Stimulated activated CD4-positive, alpha-beta T cell treated with anti-CD3 and anti-CD28 coated beads, Interleukin-4, amount 100 ng/mL, for 1 hour (primary cell): Measurements from ENCODE around the gene PGAP2.
"Not testable (repeated sequence)": the region's sequence is repeated elsewhere in the genome, so short reads cannot be mapped to it uniquely, and the experiment has no call there.

ENCODE experiments used
- DNase-seq: peaks from one replicate; pipeline ENCODE4 v3.0.0-alpha.2; 2020

PGAP2 gene

GRCh38 chr11:3807909-3808860 is at the start of gene PGAP2:
PGAP2 (plus strand) TSS chr11:3808560; CDS start chr11:3811260, 2,700 bp downstream.
- DNase-seq = peak; percentile 62

GRCh38 chr11:3764266-3764665 is 44.1 kb upstream of the PGAP2 start:
- DNase-seq = no peak

GRCh38 chr11:3766836-3767235 is 41.5 kb upstream of the PGAP2 start:
- not testable (repeated sequence) for DNase-seq

GRCh38 chr11:3767536-3767935 is 40.8 kb upstream of the PGAP2 start:
- DNase-seq = no peak

- no peak for DNase-seq
These were observed 35.2 kb upstream of the PGAP2 start for GRCh38 chr11:3773180-3773579.

GRCh38 chr11:3775736-3776406 is 32.5 kb upstream of the PGAP2 start:
- DNase-seq = no peak

GRCh38 chr11:3781423-3781822 is 26.9 kb upstream of the PGAP2 start:
- DNase-seq = no peak

GRCh38 chr11:3782963-3783362 is 25.4 kb upstream of the PGAP2 start:
- no peak for DNase-seq

GRCh38 chr11:3783611-3784010 is 24.7 kb upstream of the PGAP2 start:
- no peak for DNase-seq

- DNase-seq = no peak
These were observed 21.5 kb upstream of the PGAP2 start for GRCh38 chr11:3786781-3787428.

- DNase-seq = not testable (repeated sequence)
These were observed 14.0 kb upstream of the PGAP2 start for GRCh38 chr11:3794387-3794786.

GRCh38 chr11:3795131-3796001 is 13.0 kb upstream of the PGAP2 start:
- no peak for DNase-seq

GRCh38 chr11:3796002-3796311 is 12.4 kb upstream of the PGAP2 start:
- DNase-seq = no peak

GRCh38 chr11:3796346-3796745 is 12.0 kb upstream of the PGAP2 start:
- DNase-seq = no peak

- DNase-seq = no peak
These were observed 11.5 kb upstream of the PGAP2 start for GRCh38 chr11:3796801-3797328.

- peak; percentile 99 for DNase-seq
These were observed 10.8 kb upstream of the PGAP2 start, which contains the start of gene NUP98 for GRCh38 chr11:3797329-3798090. NUP98 (minus strand) TSS chr11:3797554; CDS start chr11:3782117, 15,437 bp downstream.

GRCh38 chr11:3799143-3799542 is 9.2 kb upstream of the PGAP2 start:
- DNase-seq = no peak

GRCh38 chr11:3799873-3800272 is 8.5 kb upstream of the PGAP2 start:
- DNase-seq = no peak

GRCh38 chr11:3802011-3802790 is 6.2 kb upstream of the PGAP2 start:
- no peak for DNase-seq

- no peak for DNase-seq
These were observed 4.4 kb upstream of the PGAP2 start for GRCh38 chr11:3803726-3804495.
